HG03039 (cell line): Measurements from ENCODE around the gene TAX1BP3.

Experiments used
- ATAC-seq: cut with Tn5 transposase; IDR thresholded peaks from one replicate; pipeline ENCODE4 v1.9.1; 2021; ENCODE audit warnings: mild to moderate bottlenecking, moderate library complexity; ENCODE audit not compliant: unreplicated experiment

TAX1BP3 gene

DNA sequence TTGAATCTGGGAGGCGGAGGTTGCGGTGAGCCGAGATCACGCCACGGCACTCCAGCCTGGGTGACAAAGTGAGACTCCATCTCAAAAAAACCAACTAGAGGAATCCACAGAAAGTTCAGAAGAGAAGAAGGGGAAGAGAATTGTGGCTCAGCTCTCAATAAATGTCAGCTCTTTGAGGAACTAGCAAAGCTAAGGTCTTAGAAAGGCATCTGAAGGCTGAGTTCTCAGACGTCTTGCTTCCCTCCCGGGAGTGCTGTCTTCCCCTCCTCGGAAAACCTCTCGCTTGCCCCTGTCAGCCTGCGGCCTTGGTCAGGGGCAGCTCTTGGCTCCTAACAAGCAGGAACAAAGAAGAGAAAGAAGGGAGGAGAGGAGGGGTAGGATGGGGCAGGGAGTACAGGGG, 37.6 kb downstream of the TAX1BP3 start:
- ATAC-seq, result no peak

- no peak for ATAC-seq
Measured at GRCh38 chr17:3627769-3628167, 40.6 kb downstream of the TAX1BP3 start.

- no peak for ATAC-seq
Measured at GRCh38 chr17:3626831-3627768, 41.3 kb downstream of the TAX1BP3 start.

DNA sequence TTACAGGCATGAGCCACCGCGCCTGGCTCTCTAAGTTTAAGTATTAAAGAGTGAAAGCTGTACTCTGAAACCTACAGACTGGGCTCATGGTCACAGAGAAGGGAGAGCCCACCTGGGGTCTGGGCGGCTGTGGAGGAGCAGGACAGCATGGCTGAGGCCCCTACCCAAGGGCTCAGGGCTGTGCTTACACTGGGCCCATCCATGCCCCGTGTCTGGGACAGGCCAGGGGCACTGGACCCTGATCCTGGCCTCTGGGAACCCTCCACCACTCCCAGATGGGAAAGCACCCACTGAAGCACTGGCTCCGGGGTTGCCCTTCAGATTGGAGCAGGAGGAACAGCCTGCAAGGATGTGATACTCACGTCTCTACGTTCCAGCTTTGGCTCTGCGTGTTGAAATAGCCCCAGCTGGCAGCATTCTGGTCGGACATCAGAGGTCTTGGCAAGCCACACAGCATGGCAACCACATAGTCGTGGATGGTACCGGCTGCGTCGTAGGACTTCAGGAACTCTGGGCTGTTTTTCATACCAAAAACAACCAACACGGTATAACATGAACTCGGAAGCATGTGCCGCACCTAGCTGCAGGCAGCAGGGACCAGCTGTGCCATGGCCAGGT, 45.3 kb downstream of the TAX1BP3 start:
- no peak for ATAC-seq

DNA sequence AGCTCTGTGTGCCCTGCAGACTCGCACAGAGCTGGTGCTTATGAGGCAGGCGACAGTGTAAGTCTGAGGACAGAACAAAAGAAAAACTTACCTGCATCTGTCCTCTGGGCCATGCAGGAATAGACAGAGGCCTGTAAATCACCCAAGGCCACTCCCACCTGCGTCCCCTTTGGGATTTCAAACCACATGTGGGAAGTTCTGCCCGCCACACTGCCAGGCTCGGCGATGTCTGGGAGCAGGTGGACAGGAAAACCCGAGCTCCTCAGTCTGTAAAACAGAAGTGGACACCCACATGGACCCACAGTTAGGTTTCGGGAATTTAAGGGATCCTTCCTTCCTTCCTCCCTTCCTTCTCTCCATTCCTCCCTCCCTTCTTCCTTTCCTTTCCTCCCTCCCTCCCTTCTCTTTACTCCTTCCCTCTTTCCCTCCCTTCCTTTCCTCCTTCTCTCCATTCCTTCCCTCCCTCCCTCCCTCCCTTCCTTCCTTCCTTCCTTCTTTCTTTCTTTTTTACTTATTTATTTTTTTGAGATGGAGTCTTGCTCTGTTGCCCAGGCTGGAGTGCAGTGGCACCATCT, 47.1 kb downstream of the TAX1BP3 start:
- ATAC-seq, result no peak

DNA sequence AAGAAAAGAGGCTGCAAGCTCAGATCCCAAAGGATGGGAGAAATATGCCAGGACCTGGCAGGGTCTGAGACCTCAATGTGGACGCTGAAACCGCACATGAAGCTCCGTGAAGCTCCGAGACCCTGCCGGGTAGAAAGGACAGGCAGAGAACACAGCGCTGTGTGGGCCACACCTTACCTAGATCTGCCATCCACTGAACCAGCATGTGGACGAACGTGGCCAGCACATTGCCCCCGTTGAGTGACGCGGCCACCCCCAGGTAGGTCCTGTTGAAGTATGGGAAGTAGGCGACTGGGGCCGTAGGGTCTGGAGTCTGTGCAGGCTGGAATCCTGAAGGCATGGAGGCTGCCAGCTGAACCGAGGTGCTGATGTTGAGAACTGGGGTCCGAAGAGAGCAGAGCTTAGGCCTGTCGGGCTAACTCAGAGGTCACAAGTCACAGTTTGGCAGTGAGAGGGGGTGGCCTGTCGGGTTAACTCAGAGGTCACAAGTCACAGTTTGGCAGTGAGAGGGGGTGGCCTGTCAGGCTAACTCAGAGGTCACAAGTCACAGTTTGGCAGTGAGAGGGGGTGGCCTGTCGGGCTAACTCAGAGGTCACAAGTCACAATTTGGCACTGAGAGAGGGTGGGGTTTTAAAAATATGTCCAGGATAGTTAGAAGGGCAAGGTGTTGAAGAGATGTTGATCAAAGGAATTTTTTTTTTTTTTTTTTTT, 53.1 kb downstream of the TAX1BP3 start:
- ATAC-seq, result no peak

DNA sequence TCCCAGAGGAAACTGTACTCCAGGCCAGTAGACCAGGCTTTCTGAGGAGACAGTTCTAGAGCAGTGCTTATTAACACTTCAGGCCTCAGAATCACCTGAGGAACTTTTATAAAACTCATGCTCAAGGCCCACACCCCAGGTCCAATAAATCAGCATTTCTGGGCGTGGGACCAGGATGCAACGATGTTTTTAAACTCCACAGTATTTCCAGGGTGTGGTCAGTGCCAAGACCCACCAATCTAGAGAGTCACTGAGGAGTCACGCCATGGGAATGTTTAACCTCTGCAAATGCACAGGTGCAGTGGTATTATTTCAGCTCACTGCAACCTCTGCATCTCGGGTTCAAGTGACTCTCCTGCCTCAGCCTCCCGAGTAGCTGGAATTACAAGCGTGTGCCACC, 55.3 kb downstream of the TAX1BP3 start:
- no peak for ATAC-seq
